Measurements from ENCODE around the gene TTLL10. TPM values are rescaled to one million over a fixed set of nuclear protein-coding genes. Genes with fewer than 3 reads are reported as not detected.

The TTLL10 gene
- total RNA-seq, 4 donors from 2014 or later: 0.23 TPM; not detected in 3

DNA sequence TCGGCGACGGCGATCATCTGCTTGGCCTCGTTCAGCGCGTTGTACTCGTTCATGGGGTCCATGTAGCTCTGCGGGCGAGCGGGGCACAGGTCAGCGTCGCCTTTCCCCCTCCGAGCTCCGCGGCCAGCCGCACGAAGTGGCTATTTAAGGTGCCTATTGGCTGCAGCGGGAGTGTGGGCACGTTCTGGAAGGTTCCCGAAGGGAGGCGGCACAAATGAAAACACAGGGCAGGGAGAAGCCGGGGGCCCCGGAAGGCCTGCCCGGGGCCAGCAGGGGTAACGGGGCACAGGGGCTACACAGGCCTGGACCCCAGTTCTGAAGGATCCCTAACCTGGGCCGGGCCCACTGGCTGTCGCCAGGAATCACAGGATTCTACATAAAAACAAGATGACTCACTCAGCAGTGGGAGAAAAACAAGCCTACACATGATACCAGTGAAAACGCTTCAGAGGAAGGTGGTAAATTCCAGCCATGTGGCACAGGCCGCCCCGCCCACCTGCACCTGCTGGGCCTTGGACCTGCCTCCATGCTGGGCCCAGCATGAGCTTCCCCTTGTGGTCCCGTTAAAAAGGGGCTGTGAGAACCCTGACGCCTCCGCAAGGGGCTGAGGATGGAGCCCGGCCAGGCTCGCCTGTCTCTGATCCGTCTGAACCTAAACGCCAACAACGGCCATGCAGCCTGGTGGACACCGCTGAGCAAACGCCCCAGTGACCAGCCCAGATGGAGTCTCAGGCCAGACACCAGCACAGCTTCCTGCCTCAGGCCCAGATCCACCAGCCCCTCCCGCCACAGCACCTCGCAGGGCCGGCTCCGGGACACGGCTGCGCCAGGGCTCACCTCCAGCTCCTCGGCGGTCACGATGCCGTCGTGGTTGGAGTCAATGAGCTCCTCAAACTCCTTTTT, 44.2 kb downstream of the TTLL10 start:
- TF ChIP-seq, protein P1, sequence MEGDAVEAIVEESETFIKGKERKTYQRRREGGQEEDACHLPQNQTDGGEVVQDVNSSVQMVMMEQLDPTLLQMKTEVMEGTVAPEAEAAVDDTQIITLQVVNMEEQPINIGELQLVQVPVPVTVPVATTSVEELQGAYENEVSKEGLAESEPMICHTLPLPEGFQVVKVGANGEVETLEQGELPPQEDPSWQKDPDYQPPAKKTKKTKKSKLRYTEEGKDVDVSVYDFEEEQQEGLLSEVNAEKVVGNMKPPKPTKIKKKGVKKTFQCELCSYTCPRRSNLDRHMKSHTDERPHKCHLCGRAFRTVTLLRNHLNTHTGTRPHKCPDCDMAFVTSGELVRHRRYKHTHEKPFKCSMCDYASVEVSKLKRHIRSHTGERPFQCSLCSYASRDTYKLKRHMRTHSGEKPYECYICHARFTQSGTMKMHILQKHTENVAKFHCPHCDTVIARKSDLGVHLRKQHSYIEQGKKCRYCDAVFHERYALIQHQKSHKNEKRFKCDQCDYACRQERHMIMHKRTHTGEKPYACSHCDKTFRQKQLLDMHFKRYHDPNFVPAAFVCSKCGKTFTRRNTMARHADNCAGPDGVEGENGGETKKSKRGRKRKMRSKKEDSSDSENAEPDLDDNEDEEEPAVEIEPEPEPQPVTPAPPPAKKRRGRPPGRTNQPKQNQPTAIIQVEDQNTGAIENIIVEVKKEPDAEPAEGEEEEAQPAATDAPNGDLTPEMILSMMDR (IDR thresholded peaks at IDR 0.05): no peak
- WGBS, 2 donors (ENCODE audit: low coverage in 1 of 2): 87% methylated on average over 25 of the region's 52 CpGs; no CpG with 5 or more reads in 1 of the 2 donors
- H3K9me3 ChIP-seq: no peaks in the 10 kb centered on the region
- peaks cover 0 to 78% of the 10 kb centered on the region in 2 donors for H3K36me3 ChIP-seq
- no peak for ATAC-seq
- H3K27ac ChIP-seq: no peak overlapping the region
- no peak overlapping the region for H3K4me3 ChIP-seq
- peaks cover 0 to 22% (median 0%) of the 10 kb centered on the region in 3 donors for H3K4me1 ChIP-seq
- H3K27me3 ChIP-seq: no peaks in the 10 kb centered on the region

DNA sequence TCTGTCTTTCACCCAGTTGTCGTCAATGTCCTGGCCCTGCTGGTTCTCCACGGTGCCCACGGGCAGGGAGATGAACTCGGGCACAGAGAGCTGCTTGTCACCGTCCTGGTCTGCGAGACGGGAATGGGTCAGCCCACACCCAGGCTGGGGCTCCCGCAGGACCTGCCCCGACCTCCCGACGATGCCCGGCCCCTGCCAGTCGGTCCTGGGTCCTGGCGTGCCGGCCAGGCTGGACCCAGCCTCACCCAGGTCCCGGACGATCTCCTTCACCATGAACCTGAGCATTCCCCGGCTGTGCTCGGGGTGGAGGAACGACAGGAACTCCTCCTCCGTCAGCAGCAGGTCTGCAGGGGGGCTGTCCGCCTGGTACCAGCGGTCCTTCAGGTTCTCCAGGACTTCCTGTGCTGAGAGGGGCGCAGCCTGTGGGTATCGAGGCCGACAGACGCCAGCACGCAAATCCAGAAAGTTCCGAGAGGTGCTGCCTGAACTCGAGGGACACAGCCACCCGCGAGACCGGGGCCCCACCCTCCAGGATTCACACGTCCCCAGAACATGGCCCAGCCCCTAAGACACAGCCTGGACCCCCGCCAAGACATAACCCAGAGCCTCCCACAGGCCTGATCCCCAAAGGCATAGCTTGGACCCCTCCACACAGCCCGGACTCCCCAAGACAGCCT, 45.0 kb downstream of the TTLL10 start:
- TF ChIP-seq, protein P1 (IDR thresholded peaks at IDR 0.05): no peak
- TF ChIP-seq EP300 (IDR thresholded peaks at IDR 0.05) (no peak), POLR2AphosphoS5 (IDR thresholded peaks at IDR 0.05) (no peak), POLR2A (IDR thresholded peaks at IDR 0.05) (no peak)
- no CpG with 5 or more reads among the region's 36 CpGs for WGBS, 2 donors (ENCODE audit: low coverage in 1 of 2)
- no peak for ATAC-seq
- Histone ChIP-seq H3K4me1 (peaks cover 0 to 14% (median 0%) of the 10 kb centered on the region in 3 donors), H3K36me3 (peaks cover 0 to 86% of the 10 kb centered on the region in 2 donors), H3K27me3 (no peaks in the 10 kb centered on the region), H3K4me3 (no peak overlapping the region), H3K27ac (no peak overlapping the region), H3K9me3 (no peaks in the 10 kb centered on the region)

DNA sequence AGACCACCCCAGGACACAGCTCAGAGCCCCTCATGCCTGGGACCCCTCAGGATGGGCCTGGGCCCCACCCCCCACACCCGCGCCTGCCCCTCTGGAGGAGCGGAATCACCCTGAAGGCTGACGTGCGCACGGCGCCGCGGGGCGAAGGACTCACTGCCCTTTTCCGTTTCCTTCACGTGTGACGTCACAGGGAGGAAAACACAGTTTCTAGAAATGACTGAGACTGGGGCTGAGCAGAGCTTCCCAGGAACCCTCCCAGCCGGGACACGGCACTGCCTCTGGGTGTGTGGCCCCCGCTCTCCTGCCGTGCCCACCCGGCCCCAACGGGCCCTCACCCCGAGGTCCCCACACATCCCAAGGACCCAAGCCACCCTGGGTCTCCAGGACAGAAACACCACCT, 45.7 kb downstream of the TTLL10 start:
- TF ChIP-seq, protein P1 (IDR thresholded peaks at IDR 0.05): no peak
- no peak for TF ChIP-seq POLR2AphosphoS5 (IDR thresholded peaks at IDR 0.05)
- TF ChIP-seq EP300 (IDR thresholded peaks at IDR 0.05): no peak
- no peak for TF ChIP-seq POLR2A (IDR thresholded peaks at IDR 0.05)
- ATAC-seq: no peak

DNA sequence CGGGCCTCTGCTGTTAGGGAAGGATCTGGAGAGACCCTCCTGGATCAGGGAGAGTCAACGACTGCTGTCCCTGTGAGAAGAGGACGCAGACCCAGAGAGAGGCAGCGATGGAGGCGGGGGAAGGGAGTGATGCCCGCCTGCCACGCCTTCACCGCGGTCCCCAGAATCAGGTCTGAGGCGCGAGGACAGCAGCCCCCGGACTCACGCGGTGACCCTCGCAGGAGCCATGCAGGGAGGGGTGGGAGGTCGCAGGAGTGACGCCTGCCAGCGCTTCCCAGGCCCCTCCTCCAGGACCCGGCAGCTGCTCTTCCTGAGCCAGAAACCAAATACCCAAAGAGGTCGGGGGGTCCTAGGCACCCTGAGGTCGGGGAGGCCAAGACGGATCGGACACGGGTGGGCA, 46.5 kb downstream of the TTLL10 start:
- H3K27me3 ChIP-seq: no peaks in the 10 kb centered on the region
- no peaks in the 10 kb centered on the region for H3K9me3 ChIP-seq
- WGBS, 2 donors (ENCODE audit: low coverage in 1 of 2): 100% methylated on average over 1 of the region's 24 CpGs; no CpG with 5 or more reads in 1 of the 2 donors
- no peak overlapping the region for H3K27ac ChIP-seq
- H3K4me3 ChIP-seq: no peak overlapping the region
- peaks cover 0 to 5% (median 0%) of the 10 kb centered on the region in 3 donors for H3K4me1 ChIP-seq
- H3K36me3 ChIP-seq: peaks cover 0 to 100% of the 10 kb centered on the region in 2 donors
- ATAC-seq: no peak
- TF ChIP-seq EP300 (IDR thresholded peaks at IDR 0.05) (no peak), POLR2A (IDR thresholded peaks at IDR 0.05) (no peak), POLR2AphosphoS5 (IDR thresholded peaks at IDR 0.05) (no peak)
- TF ChIP-seq, protein P1 (IDR thresholded peaks at IDR 0.05): no peak

More for the DNA sequence above, 45.7 kb downstream of the TTLL10 start:
- H3K36me3 ChIP-seq: peaks cover 0 to 93% of the 10 kb centered on the region in 2 donors
- WGBS, 2 donors (ENCODE audit: low coverage in 1 of 2): no CpG with 5 or more reads among the region's 20 CpGs
- H3K4me1 ChIP-seq: peaks cover 0 to 8% (median 0%) of the 10 kb centered on the region in 3 donors
- no peaks in the 10 kb centered on the region for H3K9me3 ChIP-seq
- H3K27ac ChIP-seq: no peak overlapping the region
- H3K4me3 ChIP-seq: no peak overlapping the region
- H3K27me3 ChIP-seq: no peaks in the 10 kb centered on the region

All from gastroesophageal sphincter (tissue), 4 donors.